H1 (cell line): ENCODE data around the gene ZNF546. TPM values are rescaled to one million over a fixed set of nuclear protein-coding genes. Genes with fewer than 3 reads are reported as not detected.

Experiments used
- BCL11A ChIP-seq, 2 experiments: IDR thresholded peaks; one replicate each; pipeline ENCODE4 v1.6.1; 2011; ENCODE audit warnings: low read depth in 2 of 2, low read length in 2 of 2, mild to moderate bottlenecking in 2 of 2
- FOSL1 ChIP-seq: IDR thresholded peaks from 2 replicates; pipeline ENCODE4 v1.6.1; 2011; ENCODE audit warnings: mild to moderate bottlenecking, low read depth, low read length, moderate library complexity; ENCODE audit not compliant: insufficient read depth
- JUND ChIP-seq: IDR thresholded peaks from 2 replicates; pipeline ENCODE4 v1.6.1; 2011; ENCODE audit warnings: mild to moderate bottlenecking, improper control_type of control experiment, low read length
- TEAD4 ChIP-seq: IDR thresholded peaks from 2 replicates; pipeline ENCODE4 v1.6.1; 2012; ENCODE audit warnings: low read depth, low read length, inconsistent platforms, mixed read lengths
- polyA plus RNA-seq, 7 experiments: library from polyadenylated mRNA; depleted of rRNA in 3 of 7; stranded (reverse) in 5 of 7; unstranded in 2 of 7; fragments of >200 nt in 5 of 7; fragments of 200-250 nt in 2 of 7; gene quantifications; 1 replicate in 5 of 7; 2 replicates in 1 of 7; 4 replicates in 1 of 7; pipeline versions ENCODE4 v1.2.1 to v1.2.3, GENCODE V29; 2011 to 2013; ENCODE audit warnings: missing spikeins in 2 of 7, mixed read lengths in 2 of 7
- total RNA-seq: library from RNA; stranded (reverse); fragmentation: NEBNext Ultra II Directional; extraction: Animal tissue kit (Norgen Biotek cat#: 25700); gene quantifications from 2 replicates; pipeline ENCODE4 v1.2.1, GENCODE V29; 2021
- TF ChIP-seq, protein P1 (sequence below), 3 experiments: IDR thresholded peaks; 1 replicate in 2 of 3; 2 replicates in 1 of 3; pipeline versions ENCODE4 v1.5.1 to v1.6.1; 2011; ENCODE audit warnings: low read length in 3 of 3, mild to moderate bottlenecking in 3 of 3, inconsistent platforms in 2 of 3, low read depth in 1 of 3, moderate library complexity in 1 of 3; ENCODE audit not compliant: insufficient read depth in 1 of 3; ENCODE audit errors: control extremely low read depth in 1 of 3
- TF ChIP-seq, protein P2 (sequence below): IDR thresholded peaks from 2 replicates; pipeline ENCODE4 v1.6.1; 2012; ENCODE audit warnings: inconsistent platforms

ZNF546 gene
- total and polyA plus RNA-seq, 2 of the 8 experiments (the other 6 are each of a cell fraction or from before 2014, with no cell fraction given), result 0.21 to 1.1 TPM

DNA sequence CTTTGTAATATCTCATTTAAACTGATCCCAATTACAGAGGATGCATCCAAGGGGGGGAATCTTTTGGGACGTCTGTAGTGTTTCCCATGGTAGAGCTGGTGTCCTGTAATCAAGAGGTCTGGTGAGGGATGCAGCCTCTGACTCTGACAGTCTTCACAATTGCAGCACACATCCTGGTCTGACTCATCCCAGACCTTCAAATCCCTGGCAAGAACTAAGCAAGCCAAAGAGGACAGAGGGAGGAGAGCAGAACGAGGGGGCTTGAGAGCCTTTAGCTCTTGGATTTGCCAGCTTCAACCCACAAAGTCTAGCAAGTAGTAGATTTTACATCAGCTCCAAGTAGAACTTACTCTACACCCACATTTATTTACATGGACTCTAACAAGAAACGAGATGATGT lies 45.2 kb upstream of the ZNF546 start (continued):
- TF ChIP-seq, protein P1, sequence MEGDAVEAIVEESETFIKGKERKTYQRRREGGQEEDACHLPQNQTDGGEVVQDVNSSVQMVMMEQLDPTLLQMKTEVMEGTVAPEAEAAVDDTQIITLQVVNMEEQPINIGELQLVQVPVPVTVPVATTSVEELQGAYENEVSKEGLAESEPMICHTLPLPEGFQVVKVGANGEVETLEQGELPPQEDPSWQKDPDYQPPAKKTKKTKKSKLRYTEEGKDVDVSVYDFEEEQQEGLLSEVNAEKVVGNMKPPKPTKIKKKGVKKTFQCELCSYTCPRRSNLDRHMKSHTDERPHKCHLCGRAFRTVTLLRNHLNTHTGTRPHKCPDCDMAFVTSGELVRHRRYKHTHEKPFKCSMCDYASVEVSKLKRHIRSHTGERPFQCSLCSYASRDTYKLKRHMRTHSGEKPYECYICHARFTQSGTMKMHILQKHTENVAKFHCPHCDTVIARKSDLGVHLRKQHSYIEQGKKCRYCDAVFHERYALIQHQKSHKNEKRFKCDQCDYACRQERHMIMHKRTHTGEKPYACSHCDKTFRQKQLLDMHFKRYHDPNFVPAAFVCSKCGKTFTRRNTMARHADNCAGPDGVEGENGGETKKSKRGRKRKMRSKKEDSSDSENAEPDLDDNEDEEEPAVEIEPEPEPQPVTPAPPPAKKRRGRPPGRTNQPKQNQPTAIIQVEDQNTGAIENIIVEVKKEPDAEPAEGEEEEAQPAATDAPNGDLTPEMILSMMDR (IDR thresholded peaks at IDR 0.05; ENCODE audit: control extremely low read depth in 1 of 3, insufficient read depth in 1 of 3, low read depth in 1 of 3, low read length in 3 of 3), result no peak
- TF ChIP-seq BCL11A (IDR thresholded peaks at IDR 0.05; ENCODE audit: low read depth in 2 of 2, low read length in 2 of 2), result no peak
- TF ChIP-seq, protein P2, sequence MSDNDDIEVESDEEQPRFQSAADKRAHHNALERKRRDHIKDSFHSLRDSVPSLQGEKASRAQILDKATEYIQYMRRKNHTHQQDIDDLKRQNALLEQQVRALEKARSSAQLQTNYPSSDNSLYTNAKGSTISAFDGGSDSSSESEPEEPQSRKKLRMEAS, result no peak
- TF ChIP-seq TEAD4, result no peak
- TF ChIP-seq FOSL1, result no peak
- TF ChIP-seq JUND, result no peak
